GM21528 (cell line): ENCODE data around the gene GRIN2A.

Source experiments
- ATAC-seq: cut with Tn5 transposase; IDR thresholded peaks from one replicate; pipeline ENCODE4 v1.9.1; 2021; ENCODE audit warnings: mild to moderate bottlenecking, moderate library complexity; ENCODE audit not compliant: unreplicated experiment, low FRiP score

GRIN2A gene

GRCh38 chr16:9840761-9841665 lies 341.2 kb downstream of the GRIN2A start:
- ATAC-seq = no peak

GRCh38 chr16:9837481-9837880 lies 344.7 kb downstream of the GRIN2A start:
- no peak for ATAC-seq

- ATAC-seq = no peak
Observed at GRCh38 chr16:9836118-9836736, 346.0 kb downstream of the GRIN2A start.

- ATAC-seq = no peak
Observed at GRCh38 chr16:9827062-9827752, 355.0 kb downstream of the GRIN2A start.

GRCh38 chr16:9826656-9827055 lies 355.6 kb downstream of the GRIN2A start:
- no peak for ATAC-seq

- ATAC-seq = no peak
Observed at GRCh38 chr16:9824200-9825068, 357.8 kb downstream of the GRIN2A start.

GRCh38 chr16:9823510-9823909 lies 358.7 kb downstream of the GRIN2A start:
- no peak for ATAC-seq

- no peak for ATAC-seq
Observed at GRCh38 chr16:9821970-9822369, 360.3 kb downstream of the GRIN2A start.

GRCh38 chr16:9821331-9821730 lies 360.9 kb downstream of the GRIN2A start:
- no peak for ATAC-seq

GRCh38 chr16:9820476-9821246 lies 361.6 kb downstream of the GRIN2A start:
- no peak for ATAC-seq

- ATAC-seq = no peak
Observed at GRCh38 chr16:9818702-9819101, 363.5 kb downstream of the GRIN2A start.

GRCh38 chr16:9817586-9817985 lies 364.6 kb downstream of the GRIN2A start:
- no peak for ATAC-seq

- no peak for ATAC-seq
Observed at GRCh38 chr16:9816644-9817043, 365.6 kb downstream of the GRIN2A start.

- ATAC-seq = no peak
Observed at GRCh38 chr16:9813665-9814064, 368.6 kb downstream of the GRIN2A start.

- no peak for ATAC-seq
Observed at GRCh38 chr16:9808210-9808609, 374.0 kb downstream of the GRIN2A start.

- ATAC-seq = no peak
Observed at GRCh38 chr16:9807302-9807701, 374.9 kb downstream of the GRIN2A start.

- no peak for ATAC-seq
Observed at GRCh38 chr16:9805109-9805508, 377.1 kb downstream of the GRIN2A start.

GRCh38 chr16:9802160-9802559 lies 380.1 kb downstream of the GRIN2A start:
- no peak for ATAC-seq

GRCh38 chr16:9801651-9802050 lies 380.6 kb downstream of the GRIN2A start:
- ATAC-seq = no peak
